T-helper 2 cell treated with Interferon-gamma antibody and Interleukin-4, amounts not matched to agents 100 ng/mL and 5 ng/mL, for 36 hours (primary cell): ENCODE results near the gene AK2. TPM values are rescaled to one million over a fixed set of nuclear protein-coding genes. Genes with fewer than 3 reads are reported as not detected.
"Not testable (repeated sequence)": the region's sequence is repeated elsewhere in the genome, so short reads cannot be mapped to it uniquely, and the experiment has no call there.

Experiments
- intact Hi-C: fragments of 100-400 bp; cut with micrococcal nuclease; formaldehyde crosslinking; loops from one replicate; pipeline ENCODE4 v1.15.1; 2023
- total RNA-seq: library from RNA; stranded (reverse); gene quantifications from 2 replicates; pipeline ENCODE4 v1.2.3, GENCODE V29; 2022

AK2 gene
- total RNA-seq, 1 donor from 2014 or later, result 227 TPM

DNA sequence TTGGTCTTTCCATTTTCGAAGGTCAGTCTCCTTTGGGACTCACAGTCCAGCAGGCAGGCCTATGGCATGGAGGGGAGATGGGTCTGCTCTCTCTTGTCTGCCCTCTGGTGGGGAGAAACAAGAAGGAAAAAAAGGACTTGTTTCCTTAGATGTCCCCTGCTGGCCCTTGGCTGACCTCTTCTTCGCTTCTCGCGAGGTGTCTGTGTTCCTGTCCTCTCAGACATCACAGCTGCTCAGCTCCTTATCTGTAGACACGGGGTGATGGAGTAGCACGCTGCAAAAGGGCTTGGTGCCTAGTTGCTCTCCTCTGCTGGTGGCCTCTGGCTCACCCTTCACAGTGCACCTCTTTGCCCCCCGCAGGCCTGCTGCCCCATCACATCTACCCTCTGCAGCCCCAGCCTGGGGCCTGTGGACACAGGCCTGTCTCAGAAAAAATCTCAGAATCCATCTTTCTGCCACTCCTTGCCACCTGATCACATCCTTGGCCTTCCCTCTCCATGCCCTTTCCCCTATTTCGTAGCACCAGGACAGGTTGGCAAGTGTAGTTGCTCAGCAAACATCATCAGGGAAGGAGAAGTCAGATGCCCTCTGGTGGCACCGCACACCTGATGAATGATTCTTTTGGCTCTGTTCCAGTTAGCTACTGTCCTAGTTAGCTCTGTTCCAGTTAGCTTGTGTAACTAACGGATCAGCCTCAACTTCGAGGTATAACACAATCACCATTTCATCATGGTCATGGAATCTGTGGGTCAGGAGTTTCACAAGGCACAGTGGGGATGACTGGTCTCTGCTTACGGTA, 18.7 kb upstream of the AK2 start:
- intact Hi-C loops, result loop anchor here (1.0 kb wide), 1 partner anchor 122 kb away; no protein-coding TSS in a partner anchor

DNA sequence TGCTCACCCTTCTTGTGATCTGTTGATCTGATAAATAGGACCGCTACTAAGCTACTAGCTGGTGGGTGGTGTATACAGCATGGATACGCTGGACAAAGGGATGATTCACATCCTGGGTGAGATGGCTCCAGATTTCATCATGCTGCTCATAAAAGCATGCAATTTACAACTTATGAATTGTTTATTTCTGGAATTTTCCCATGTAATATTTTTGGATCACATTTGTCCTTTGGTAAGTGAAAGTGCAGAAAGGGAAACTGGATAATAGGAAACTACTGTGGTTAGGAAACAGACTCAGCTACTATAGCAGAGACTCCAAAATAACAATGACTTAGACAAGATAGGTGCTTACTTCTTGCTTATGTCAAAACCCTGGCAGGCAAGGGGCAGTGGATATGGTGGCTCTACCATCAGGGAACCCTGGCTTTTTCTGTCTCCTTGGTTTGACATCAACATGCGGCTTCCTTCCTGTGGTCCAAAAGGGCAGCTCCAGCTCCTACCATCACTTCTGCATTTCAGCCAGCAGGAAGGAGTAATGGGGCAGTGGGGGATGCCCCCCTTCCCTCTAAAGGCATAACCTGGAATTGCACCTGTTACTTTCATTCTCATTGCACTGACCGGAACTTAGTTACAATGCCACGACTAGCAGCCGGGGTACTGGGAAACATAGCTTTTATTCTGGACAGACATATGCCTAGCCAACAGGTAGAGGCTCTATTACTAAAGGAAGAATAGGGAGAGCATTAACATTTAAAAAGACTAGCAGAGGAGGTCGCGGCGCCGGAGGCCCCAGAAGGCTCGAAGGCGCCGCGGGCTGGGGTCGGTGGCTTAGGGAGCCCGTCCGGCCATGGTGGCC, 13.8 kb upstream of the AK2 start:
- intact Hi-C loops, result no loop called here

GRCh38 chr1:33049371-33049770, 12.7 kb upstream of the AK2 start:
- intact Hi-C loops, result no loop called here

DNA sequence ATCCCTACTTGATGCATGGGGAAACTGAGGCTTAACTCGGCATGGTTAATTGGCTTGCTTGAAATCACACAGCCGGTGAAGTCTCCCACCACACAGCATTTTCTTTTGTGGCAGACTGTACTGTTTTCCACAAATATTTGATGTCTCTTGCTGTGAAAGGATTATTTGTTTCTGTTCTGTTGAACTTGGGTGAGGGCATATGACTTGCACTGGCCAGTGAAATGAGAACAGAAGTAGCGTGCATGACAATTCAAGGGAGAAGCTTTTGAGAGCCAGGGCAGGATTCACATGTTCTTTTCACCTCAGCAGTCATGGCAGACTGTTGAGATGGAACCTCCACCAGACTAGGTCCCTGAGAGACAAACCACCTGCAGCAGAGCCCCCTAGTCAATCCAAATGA, 11.7 kb upstream of the AK2 start:
- intact Hi-C loops, result no loop called here

DNA sequence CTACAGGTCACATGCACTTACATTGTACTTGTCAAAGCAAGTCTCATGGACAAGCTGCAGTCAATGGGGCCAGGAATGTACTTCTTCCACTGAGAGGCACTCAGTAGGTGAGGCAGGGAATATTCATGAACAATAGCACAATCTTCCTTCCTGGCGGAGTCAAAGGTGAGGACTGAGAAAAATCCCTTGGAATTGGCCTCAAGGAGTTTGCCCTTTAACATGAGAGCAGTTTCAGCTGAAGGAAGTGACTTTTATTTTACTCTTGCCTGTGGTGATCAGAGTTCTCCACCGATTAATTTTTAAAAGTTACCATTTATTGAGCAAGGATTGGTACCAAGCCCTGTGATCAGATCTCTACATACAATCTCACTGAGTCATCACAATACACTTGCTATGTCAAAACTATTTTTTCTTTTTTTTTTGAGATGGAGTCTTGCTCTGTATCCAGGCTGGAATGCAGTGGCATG, 11.2 kb upstream of the AK2 start:
- intact Hi-C loops, result no loop called here

DNA sequence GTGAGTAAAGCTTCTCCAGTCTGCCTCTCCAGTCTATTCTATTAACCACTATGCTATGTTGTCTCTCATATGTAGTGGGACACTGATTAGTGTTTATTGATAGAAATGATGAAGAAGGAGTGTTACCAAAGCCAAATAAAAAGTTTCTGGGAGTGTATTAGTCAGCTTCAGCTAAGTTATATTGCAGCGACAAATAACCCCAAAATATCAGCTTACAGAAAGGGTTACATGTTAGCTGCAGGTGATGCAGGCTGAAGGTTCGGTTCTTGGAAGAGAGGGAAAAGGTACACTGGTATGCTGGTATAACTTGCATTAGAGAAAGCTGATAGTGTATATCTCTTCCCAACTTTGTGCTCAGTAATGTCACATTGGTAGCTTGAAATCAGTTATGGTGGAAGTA, 10.6 kb upstream of the AK2 start:
- intact Hi-C loops, result no loop called here

DNA sequence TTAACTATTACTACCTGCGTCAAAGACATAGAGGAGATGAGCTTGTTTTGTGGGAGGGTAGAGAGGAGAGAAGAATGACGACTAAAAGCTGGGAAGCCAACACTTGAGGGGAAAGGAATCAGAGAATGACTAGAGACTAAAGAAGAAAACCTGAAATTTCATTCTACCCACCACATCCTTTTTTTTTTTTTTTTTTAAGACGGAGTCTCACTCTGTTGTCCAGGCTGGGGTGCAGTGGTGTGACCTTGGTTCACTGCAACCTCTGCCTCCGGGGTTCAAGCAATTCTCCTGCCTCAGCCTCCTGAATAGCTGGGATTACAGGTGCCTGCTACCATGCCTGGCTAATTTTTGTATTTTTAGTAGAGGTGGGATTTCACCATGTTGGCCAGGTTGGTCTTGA, 9.6 kb upstream of the AK2 start:
- intact Hi-C loops, result not testable (repeated sequence)

DNA sequence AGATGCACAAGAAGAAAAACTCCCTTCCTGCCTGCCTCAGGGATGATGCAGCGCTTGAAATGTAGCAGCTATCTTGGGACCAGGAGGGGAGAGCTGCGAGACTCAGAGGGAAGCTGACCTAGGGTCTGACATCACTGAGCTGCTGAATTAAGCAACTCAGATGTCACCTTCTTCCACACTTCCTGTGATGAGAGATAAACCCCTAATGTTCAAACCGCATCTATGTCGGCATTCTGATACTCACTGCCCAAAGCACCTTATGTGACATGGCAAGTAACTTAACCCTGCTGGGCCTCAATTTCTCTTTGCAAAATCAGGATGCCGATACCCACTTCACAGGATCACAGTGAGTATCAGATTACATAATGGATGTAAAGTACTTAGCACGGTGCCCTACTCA, 9.1 kb upstream of the AK2 start:
- intact Hi-C loops, result no loop called here

GRCh38 chr1:33045246-33045645, 8.6 kb upstream of the AK2 start:
- intact Hi-C loops, result no loop called here

DNA sequence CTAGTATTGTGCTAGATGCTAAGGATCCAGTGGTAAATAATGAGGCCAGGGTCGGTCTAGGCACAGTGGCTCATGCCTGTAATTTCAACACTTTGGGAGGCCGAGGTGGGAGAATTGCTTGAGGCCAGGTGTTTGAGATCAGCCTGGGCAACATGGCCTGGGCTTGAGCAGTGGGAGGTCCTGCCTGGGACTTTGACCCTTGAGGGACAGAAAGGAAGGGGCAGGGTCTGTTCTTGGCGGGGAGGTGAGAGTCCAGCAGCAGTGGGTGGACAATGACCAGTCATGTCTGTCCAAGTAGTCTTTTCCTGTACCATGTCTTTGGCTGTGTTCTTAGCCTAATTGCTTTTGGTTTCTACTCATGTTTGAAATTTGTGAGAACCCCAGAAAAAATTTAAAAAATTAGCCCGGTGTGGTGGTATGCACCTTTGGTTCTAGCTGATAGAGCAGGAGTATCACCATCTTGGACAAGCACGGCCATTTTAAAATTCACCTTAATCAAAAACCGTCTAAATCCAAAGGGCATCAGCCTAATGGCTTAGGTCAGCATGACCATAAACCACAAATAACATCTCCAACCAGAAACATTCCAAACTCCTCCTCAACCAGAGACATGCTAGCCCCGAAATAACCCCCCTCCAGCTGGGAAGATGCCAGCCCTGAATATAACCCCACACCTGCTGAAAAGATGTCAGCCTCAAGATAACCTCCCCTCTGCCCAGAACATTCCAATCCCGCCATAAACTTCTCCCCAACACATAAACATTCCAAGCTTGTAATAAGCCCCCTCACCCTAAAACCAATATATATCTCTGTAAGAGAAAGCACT, 6.8 kb upstream of the AK2 start:
- intact Hi-C loops, result no loop called here

- intact Hi-C loops, result no loop called here
Measured at GRCh38 chr1:33042831-33043230, 6.1 kb upstream of the AK2 start.

- intact Hi-C loops, result no loop called here
Measured at GRCh38 chr1:33041026-33041425, 4.3 kb upstream of the AK2 start.

GRCh38 chr1:33039840-33040239, 3.2 kb upstream of the AK2 start:
- intact Hi-C loops, result loop anchor here (5.0 kb wide), 1 partner anchor 58 kb away; no protein-coding TSS in a partner anchor

GRCh38 chr1:33036051-33036525, 595 bp downstream of the AK2 start:
- intact Hi-C loops, result loop anchor here (1.0 to 5.0 kb wide), 5 partner anchors 45 to 219 kb away; partner anchors contain the start of genes AZIN2, RNF19B, S100PBP and YARS1

DNA sequence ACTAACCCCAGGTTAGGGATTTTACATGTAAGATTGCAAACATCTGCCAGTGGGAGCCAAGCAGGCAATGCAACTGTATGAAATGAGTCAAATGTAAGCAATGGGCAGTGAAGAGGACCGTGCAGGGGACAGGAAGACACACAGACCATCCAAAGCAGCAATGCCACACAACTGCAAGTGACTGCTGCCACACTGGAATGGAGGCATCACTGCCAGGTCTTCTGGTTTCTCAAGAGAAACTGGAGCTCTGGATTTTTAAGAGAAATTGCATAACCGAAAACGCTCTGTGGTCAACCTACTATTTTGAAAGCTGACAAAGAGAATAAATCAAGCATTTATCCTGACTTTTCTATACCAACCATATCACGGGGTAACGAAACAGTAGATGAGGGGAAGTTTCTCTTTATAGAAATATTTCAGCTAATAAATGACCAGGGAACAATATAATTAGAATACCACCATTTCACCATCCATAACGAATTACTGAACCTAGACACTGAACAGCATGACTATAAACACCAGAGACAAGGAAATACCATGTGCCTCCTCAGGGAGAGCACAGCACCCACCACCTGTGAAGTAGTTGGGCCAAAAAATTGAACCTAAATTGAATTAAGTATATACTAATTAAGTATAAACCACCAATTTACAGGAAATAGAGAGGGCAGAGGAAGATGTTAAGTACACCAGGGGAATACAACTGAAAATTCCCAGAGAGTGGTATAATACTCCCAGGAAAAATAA, 4.4 kb downstream of the AK2 start:
- intact Hi-C loops, result no loop called here

- intact Hi-C loops, result no loop called here
Measured at GRCh38 chr1:33031506-33031905, 5.2 kb downstream of the AK2 start.

DNA sequence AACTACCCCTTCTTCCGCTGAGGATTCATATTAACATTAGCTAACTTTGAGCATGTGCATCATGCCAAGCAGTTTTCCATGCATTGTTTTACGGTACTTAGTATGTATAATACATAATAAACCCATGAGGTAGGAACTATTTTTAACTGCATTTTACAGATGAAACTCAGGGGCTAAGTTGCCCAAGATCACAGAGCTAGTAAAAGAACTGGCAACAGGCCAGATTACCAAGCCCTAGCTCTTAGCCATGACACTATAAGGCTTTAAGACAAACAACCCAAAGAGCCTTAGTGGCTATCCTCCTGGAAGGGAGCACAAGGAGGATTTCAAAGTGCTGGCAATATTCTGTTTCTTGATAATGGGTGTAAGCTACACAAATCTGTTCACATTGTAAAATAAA, 6.1 kb downstream of the AK2 start:
- intact Hi-C loops, result no loop called here

GRCh38 chr1:33029921-33030320, 6.8 kb downstream of the AK2 start:
- intact Hi-C loops, result no loop called here

DNA sequence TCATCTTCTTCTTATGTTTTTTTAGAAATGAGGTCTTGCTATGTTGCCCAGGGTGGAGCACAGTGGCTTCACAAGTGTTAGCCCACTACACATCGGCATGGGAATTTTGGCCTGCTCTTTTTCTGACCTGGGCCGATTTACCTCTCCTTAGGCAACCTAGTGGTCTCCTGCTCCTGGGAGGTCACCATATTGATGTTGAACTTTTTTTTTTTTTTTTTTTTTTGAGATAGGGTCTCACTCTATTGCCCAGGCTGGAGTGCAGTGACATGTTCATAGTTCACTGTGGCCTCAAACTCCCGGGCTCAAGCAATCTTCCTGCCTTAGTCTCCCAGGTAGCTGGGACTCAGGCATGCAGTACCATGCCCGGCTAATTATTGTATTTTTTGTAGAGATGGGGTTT, 7.5 kb downstream of the AK2 start:
- intact Hi-C loops, result no loop called here

DNA sequence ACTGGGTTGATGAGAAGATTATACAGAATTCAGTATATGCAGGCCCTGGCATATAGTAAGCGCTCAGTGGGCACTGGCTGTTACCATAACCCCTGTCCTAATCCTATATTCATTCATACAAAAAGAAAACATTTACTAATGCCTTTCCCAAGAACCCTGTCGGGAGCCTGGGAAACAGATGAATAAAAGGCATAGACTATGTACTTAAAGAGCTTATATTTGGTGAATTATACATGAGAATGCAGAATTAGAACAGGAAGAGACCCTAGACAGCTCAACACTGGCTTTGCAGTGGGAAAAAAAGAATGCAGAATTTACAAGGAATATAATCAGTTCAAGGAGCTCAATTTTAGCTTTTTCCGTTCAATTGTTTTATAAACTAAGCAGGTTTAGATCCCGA, 10.9 kb downstream of the AK2 start:
- intact Hi-C loops, result no loop called here

DNA sequence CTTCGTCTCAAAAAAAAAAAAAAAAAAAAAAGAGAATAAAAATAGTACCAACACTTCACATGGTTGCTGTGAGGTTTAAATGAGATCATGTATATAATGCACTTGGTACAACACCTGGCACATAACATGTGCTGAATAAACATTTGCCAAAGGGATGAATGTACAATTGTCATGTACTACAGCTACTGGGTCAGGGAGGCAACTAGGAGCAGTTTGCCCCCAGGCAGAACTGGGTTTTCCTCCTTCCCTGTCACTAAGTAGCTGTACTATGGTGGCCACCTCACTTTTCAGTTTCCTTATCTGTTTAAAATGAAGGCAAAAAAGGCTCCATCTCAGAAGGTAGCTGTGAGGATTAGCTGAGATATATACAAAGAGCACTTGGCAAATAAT, 11.5 kb downstream of the AK2 start:
- intact Hi-C loops, result no loop called here
